Activated T-helper 2 cell treated with anti-CD3 and anti-CD28 coated beads, Interferon-gamma antibody, Interleukin-2, Interleukin-4, amounts not matched to agents 10 μg/mL and 5 μg/mL and 100 μg/mL, durations not matched to agents 14 hours and 24 hours and 36 hours (primary cell): ENCODE results near the gene ARMC3. TPM values are rescaled to one million over a fixed set of nuclear protein-coding genes. Genes with fewer than 3 reads are reported as not detected.

Experiments used
- DNase-seq: peaks from one replicate; pipeline ENCODE4 v3.0.0; 2021; ENCODE audit warnings: low spot score
- H3K27ac Mint-ChIP-seq: one replicate; pipeline ENCODE4 v1.8.0; 2021; ENCODE audit warnings: mixed read lengths
- H3K27me3 Mint-ChIP-seq: one replicate; pipeline ENCODE4 v1.8.0; 2021; ENCODE audit warnings: low read depth, mixed read lengths
- H3K36me3 Mint-ChIP-seq: one replicate; pipeline ENCODE4 v1.8.0; 2021; ENCODE audit warnings: low read depth, mixed read lengths
- H3K4me1 Mint-ChIP-seq: one replicate; pipeline ENCODE4 v1.8.0; 2021; ENCODE audit warnings: low read depth, mixed read lengths
- H3K4me3 Mint-ChIP-seq: one replicate; pipeline ENCODE4 v1.8.0; 2021; ENCODE audit warnings: low read depth, mild to moderate bottlenecking, moderate library complexity, mixed read lengths
- H3K9me3 Mint-ChIP-seq: one replicate; pipeline ENCODE4 v1.8.0; 2021; ENCODE audit warnings: mixed read lengths
- intact Hi-C: fragments of 100-400 bp; cut with micrococcal nuclease; formaldehyde crosslinking; loops from one replicate; pipeline ENCODE4 v1.15.1; 2023
- total RNA-seq: library from RNA; stranded (reverse); gene quantifications from 2 replicates; pipeline ENCODE4 v1.2.3, GENCODE V29; 2022

ARMC3 gene
- total RNA-seq, 1 donor from 2014 or later: not detected

GRCh38 chr10:22942437-22942836 lies 14.6 kb downstream of the ARMC3 start:
- intact Hi-C loops: no loop called here
- Mint-ChIP-seq H3K4me3 (no peak overlapping the region), H3K36me3 (no peaks in the 10 kb centered on the region), H3K4me1 (peaks cover 9% of the 10 kb centered on the region), H3K9me3 (peaks cover 18% of the 10 kb centered on the region), H3K27ac (no peak overlapping the region), H3K27me3 (peaks cover 10% of the 10 kb centered on the region)
- no peak for DNase-seq

- Mint-ChIP-seq H3K27ac (no peak overlapping the region), H3K9me3 (peaks cover 37% of the 10 kb centered on the region)
Measured at GRCh38 chr10:22945934-22946673, 18.3 kb downstream of the ARMC3 start.

GRCh38 chr10:22954970-22955369 lies 27.1 kb downstream of the ARMC3 start:
- no peaks in the 10 kb centered on the region for H3K36me3 Mint-ChIP-seq
- peaks cover 5% of the 10 kb centered on the region for H3K27me3 Mint-ChIP-seq
- no peak overlapping the region for H3K27ac Mint-ChIP-seq
- intact Hi-C loops: no loop called here
- no peaks in the 10 kb centered on the region for H3K9me3 Mint-ChIP-seq
- no peak overlapping the region for H3K4me3 Mint-ChIP-seq
- DNase-seq: no peak
- H3K4me1 Mint-ChIP-seq: no peaks in the 10 kb centered on the region

More at GRCh38 chr10:22945934-22946673, 18.3 kb downstream of the ARMC3 start:
- Mint-ChIP-seq H3K4me3 (no peak overlapping the region), H3K36me3 (no peaks in the 10 kb centered on the region), H3K4me1 (peaks cover 9% of the 10 kb centered on the region), H3K27me3 (peaks cover 9% of the 10 kb centered on the region)
- intact Hi-C loops: no loop called here
- DNase-seq: no peak

- intact Hi-C loops: no loop called here
- Mint-ChIP-seq H3K36me3 (no peaks in the 10 kb centered on the region), H3K4me1 (no peaks in the 10 kb centered on the region), H3K27me3 (peaks cover 10% of the 10 kb centered on the region), H3K9me3 (no peaks in the 10 kb centered on the region), H3K27ac (no peak overlapping the region), H3K4me3 (no peak overlapping the region)
- DNase-seq: no peak
Measured at GRCh38 chr10:22958338-22958737, 30.5 kb downstream of the ARMC3 start.

- Mint-ChIP-seq H3K27ac (no peak overlapping the region), H3K27me3 (peaks cover 11% of the 10 kb centered on the region), H3K36me3 (no peaks in the 10 kb centered on the region), H3K4me1 (no peaks in the 10 kb centered on the region), H3K9me3 (no peaks in the 10 kb centered on the region), H3K4me3 (no peak overlapping the region)
- intact Hi-C loops: no loop called here
- DNase-seq: no peak
Measured at GRCh38 chr10:22959292-22959691, 31.4 kb downstream of the ARMC3 start.

GRCh38 chr10:22959950-22960349 lies 32.1 kb downstream of the ARMC3 start:
- H3K27ac Mint-ChIP-seq: no peak overlapping the region
- H3K4me3 Mint-ChIP-seq: no peak overlapping the region

GRCh38 chr10:22962817-22963216 lies 35.0 kb downstream of the ARMC3 start:
- H3K27ac Mint-ChIP-seq: no peak overlapping the region
- no peaks in the 10 kb centered on the region for H3K4me1 Mint-ChIP-seq
- peaks cover 16% of the 10 kb centered on the region for H3K27me3 Mint-ChIP-seq
- no peaks in the 10 kb centered on the region for H3K9me3 Mint-ChIP-seq
- no peaks in the 10 kb centered on the region for H3K36me3 Mint-ChIP-seq
- no peak overlapping the region for H3K4me3 Mint-ChIP-seq
- no peak for DNase-seq
- intact Hi-C loops: no loop called here

More at GRCh38 chr10:22959950-22960349, 32.1 kb downstream of the ARMC3 start:
- intact Hi-C loops: no loop called here
- H3K9me3 Mint-ChIP-seq: no peaks in the 10 kb centered on the region
- no peaks in the 10 kb centered on the region for H3K36me3 Mint-ChIP-seq
- no peak for DNase-seq
- H3K4me1 Mint-ChIP-seq: no peaks in the 10 kb centered on the region
- H3K27me3 Mint-ChIP-seq: peaks cover 11% of the 10 kb centered on the region

- Mint-ChIP-seq H3K36me3 (no peaks in the 10 kb centered on the region), H3K4me1 (no peaks in the 10 kb centered on the region), H3K4me3 (no peak overlapping the region), H3K27ac (no peak overlapping the region), H3K9me3 (no peaks in the 10 kb centered on the region), H3K27me3 (peaks cover 20% of the 10 kb centered on the region)
- DNase-seq: no peak
- intact Hi-C loops: no loop called here
Measured at GRCh38 chr10:22969704-22970103, 41.9 kb downstream of the ARMC3 start.

- DNase-seq: no peak
- H3K4me1 Mint-ChIP-seq: no peaks in the 10 kb centered on the region
- H3K4me3 Mint-ChIP-seq: no peak overlapping the region
- no peaks in the 10 kb centered on the region for H3K9me3 Mint-ChIP-seq
- intact Hi-C loops: no loop called here
- no peak overlapping the region for H3K27ac Mint-ChIP-seq
- peaks cover 35% of the 10 kb centered on the region for H3K27me3 Mint-ChIP-seq
- H3K36me3 Mint-ChIP-seq: no peaks in the 10 kb centered on the region
Measured at GRCh38 chr10:22976534-22976933, 48.7 kb downstream of the ARMC3 start.

GRCh38 chr10:22977751-22978150 lies 49.9 kb downstream of the ARMC3 start:
- Mint-ChIP-seq H3K36me3 (no peaks in the 10 kb centered on the region), H3K27me3 (peaks cover 34% of the 10 kb centered on the region), H3K27ac (no peak overlapping the region), H3K9me3 (no peaks in the 10 kb centered on the region), H3K4me1 (no peaks in the 10 kb centered on the region), H3K4me3 (no peak overlapping the region)
- DNase-seq: no peak
- intact Hi-C loops: no loop called here

GRCh38 chr10:22978287-22978686 lies 50.4 kb downstream of the ARMC3 start:
- Mint-ChIP-seq H3K9me3 (no peaks in the 10 kb centered on the region), H3K4me3 (no peak overlapping the region), H3K27ac (no peak overlapping the region), H3K27me3 (peaks cover 35% of the 10 kb centered on the region), H3K4me1 (no peaks in the 10 kb centered on the region), H3K36me3 (no peaks in the 10 kb centered on the region)
- intact Hi-C loops: no loop called here
- DNase-seq: no peak

GRCh38 chr10:22978918-22979317 lies 51.1 kb downstream of the ARMC3 start:
- Mint-ChIP-seq H3K9me3 (no peaks in the 10 kb centered on the region), H3K4me1 (no peaks in the 10 kb centered on the region), H3K27me3 (peaks cover 35% of the 10 kb centered on the region), H3K36me3 (no peaks in the 10 kb centered on the region), H3K27ac (no peak overlapping the region), H3K4me3 (no peak overlapping the region)
- intact Hi-C loops: no loop called here
- DNase-seq: no peak

- no peaks in the 10 kb centered on the region for H3K9me3 Mint-ChIP-seq
- DNase-seq: no peak
- H3K4me3 Mint-ChIP-seq: no peak overlapping the region
- H3K4me1 Mint-ChIP-seq: no peaks in the 10 kb centered on the region
- no peaks in the 10 kb centered on the region for H3K36me3 Mint-ChIP-seq
- intact Hi-C loops: loop anchor here (10.0 kb wide), 2 partner anchors 296 to 506 kb away; no protein-coding TSS in a partner anchor
- peaks cover 38% of the 10 kb centered on the region for H3K27me3 Mint-ChIP-seq
- no peak overlapping the region for H3K27ac Mint-ChIP-seq
Measured at GRCh38 chr10:22980822-22981221, 53.0 kb downstream of the ARMC3 start.
